ENCODE data around the gene YES1.

YES1 gene

DNA sequence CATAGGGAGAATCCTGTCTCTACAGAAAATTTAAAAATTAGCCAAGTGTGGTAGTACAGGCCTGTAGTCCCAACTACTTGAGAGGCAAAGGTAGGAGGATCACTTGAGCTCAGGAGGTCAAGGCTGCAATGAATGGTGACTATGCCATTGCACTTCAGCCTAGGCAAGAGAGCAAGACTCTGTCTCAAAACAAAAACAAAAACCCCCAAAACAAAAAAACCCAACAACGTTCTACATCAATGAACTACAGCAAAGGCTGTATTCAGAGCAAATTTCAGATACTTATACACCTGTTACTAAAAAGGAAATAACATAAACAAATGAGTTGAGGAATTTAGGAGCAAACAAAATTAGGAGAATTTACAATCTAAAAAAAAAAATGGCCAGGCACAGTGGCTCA, 22.6 kb downstream of the YES1 start:
- H3K27ac ChIP-seq (ENCODE audit: low read length): no peak overlapping the region
- no peak overlapping the region for H2AFZ ChIP-seq (ENCODE audit: low read length)
- H3K36me3 ChIP-seq (replicated peaks; ENCODE audit: insufficient read depth, low read length): no peaks in the 10 kb centered on the region
- H3K4me3 ChIP-seq (ENCODE audit: low read length): no peak overlapping the region
- H3K4me2 ChIP-seq (ENCODE audit: low read depth, low read length): no peak overlapping the region
- peaks cover 14% of the 10 kb centered on the region for H3K79me2 ChIP-seq (ENCODE audit: low read length)
- H3K9me2 ChIP-seq (replicated peaks; ENCODE audit: insufficient read depth, low read length): no peaks in the 10 kb centered on the region
- H3K4me1 ChIP-seq (ENCODE audit: low read length): peaks cover 8% of the 10 kb centered on the region
- H3K9me3 ChIP-seq (replicated peaks; ENCODE audit: insufficient read depth, low read length): no peaks in the 10 kb centered on the region
- H4K20me1 ChIP-seq (ENCODE audit: insufficient read depth, low read length): no peaks in the 10 kb centered on the region
- no peak overlapping the region for H3K9ac ChIP-seq (ENCODE audit: low read length)
- H3K27me3 ChIP-seq (replicated peaks; ENCODE audit: insufficient read depth, low read length): no peaks in the 10 kb centered on the region
- H3F3A ChIP-seq (ENCODE audit: insufficient read depth, low read length): peaks cover 4% of the 10 kb centered on the region; the same call in 1 of the 2 replicates
- TF ChIP-seq EZH2 (optimal IDR thresholded peaks at IDR 0.05; ENCODE audit: low read depth, low read length) (no peak), EZH2phosphoT487 (IDR thresholded peaks at IDR 0.05; ENCODE audit: low read length) (no peak)
- TF ChIP-seq, protein P1, sequence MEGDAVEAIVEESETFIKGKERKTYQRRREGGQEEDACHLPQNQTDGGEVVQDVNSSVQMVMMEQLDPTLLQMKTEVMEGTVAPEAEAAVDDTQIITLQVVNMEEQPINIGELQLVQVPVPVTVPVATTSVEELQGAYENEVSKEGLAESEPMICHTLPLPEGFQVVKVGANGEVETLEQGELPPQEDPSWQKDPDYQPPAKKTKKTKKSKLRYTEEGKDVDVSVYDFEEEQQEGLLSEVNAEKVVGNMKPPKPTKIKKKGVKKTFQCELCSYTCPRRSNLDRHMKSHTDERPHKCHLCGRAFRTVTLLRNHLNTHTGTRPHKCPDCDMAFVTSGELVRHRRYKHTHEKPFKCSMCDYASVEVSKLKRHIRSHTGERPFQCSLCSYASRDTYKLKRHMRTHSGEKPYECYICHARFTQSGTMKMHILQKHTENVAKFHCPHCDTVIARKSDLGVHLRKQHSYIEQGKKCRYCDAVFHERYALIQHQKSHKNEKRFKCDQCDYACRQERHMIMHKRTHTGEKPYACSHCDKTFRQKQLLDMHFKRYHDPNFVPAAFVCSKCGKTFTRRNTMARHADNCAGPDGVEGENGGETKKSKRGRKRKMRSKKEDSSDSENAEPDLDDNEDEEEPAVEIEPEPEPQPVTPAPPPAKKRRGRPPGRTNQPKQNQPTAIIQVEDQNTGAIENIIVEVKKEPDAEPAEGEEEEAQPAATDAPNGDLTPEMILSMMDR (IDR thresholded peaks at IDR 0.05; ENCODE audit: low read length): no peak
- no peak for DNase-seq

DNA sequence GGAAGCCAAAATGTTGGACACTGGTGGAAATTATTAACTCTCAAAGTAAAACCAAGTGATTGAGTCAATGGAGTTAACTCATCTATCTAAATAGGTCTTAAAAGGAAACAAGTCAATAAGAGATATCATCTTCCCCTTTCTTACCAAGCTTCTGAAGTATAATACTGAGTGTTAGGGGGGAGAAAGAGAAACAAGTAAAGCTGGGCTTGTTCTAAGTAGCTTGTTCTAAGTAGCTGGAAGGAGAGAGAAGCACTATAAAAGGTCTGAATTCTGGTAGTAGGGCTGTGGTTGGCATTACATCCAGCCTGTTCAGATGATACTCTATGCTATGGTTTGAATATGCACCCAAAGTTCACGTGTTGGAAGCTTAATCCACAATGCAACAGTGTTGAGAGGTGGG, 26.8 kb downstream of the YES1 start:
- Histone ChIP-seq H3K4me2 (ENCODE audit: low read depth, low read length) (no peak overlapping the region), H3K9ac (ENCODE audit: low read length) (no peak overlapping the region), H3K4me1 (ENCODE audit: low read length) (peaks cover 4% of the 10 kb centered on the region), H3K27ac (ENCODE audit: low read length) (no peak overlapping the region), H3K9me3 (replicated peaks; ENCODE audit: insufficient read depth, low read length) (no peaks in the 10 kb centered on the region), H4K20me1 (ENCODE audit: insufficient read depth, low read length) (no peaks in the 10 kb centered on the region), H3K27me3 (replicated peaks; ENCODE audit: insufficient read depth, low read length) (no peaks in the 10 kb centered on the region), H3K9me2 (replicated peaks; ENCODE audit: insufficient read depth, low read length) (no peaks in the 10 kb centered on the region), H2AFZ (ENCODE audit: low read length) (no peak overlapping the region), H3K79me2 (ENCODE audit: low read length) (peaks cover 4% of the 10 kb centered on the region; the same call in 1 of the 2 replicates), H3K4me3 (ENCODE audit: low read length) (no peak overlapping the region), H3F3A (ENCODE audit: insufficient read depth, low read length) (no peaks in the 10 kb centered on the region), H3K36me3 (replicated peaks; ENCODE audit: insufficient read depth, low read length) (no peaks in the 10 kb centered on the region)
- TF ChIP-seq, protein P1 (IDR thresholded peaks at IDR 0.05; ENCODE audit: low read length): no peak
- no peak for TF ChIP-seq EZH2 (optimal IDR thresholded peaks at IDR 0.05; ENCODE audit: low read depth, low read length)
- TF ChIP-seq EZH2phosphoT487 (IDR thresholded peaks at IDR 0.05; ENCODE audit: low read length): no peak
- no peak for DNase-seq

DNA sequence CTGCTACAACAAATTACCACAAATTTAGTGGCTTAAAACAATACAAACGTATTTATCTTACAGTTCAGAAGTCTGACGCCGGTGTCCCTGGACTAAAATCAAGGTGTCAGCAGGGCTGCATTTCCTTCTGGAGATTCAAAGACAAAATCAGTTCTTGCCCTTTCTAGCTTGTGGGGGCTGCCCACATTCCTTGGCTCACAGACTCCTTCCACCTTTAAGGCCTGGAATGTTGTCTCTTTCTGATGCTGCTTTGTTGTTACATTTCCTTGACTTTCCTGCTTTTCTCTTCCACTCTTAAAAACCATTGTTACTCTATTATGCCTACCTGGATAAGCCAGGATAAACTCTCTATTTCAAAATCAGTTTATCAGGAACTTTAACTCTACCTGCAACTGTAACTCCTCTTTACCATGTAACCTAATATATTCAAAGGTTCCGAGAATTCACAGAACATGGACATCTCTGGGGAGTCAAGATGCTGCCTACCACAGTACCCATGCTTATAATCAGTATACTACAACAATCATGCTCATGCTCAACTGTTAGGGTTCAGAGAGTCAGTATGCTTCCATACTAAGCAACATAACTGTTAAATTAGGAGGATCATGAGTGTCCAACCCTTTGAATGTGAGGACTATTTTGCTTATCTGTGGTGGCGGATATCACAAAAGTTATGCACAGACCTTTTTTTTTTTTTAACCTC, 27.4 kb downstream of the YES1 start:
- Histone ChIP-seq H3K4me1 (ENCODE audit: low read length) (peaks cover 4% of the 10 kb centered on the region), H3K9me3 (replicated peaks; ENCODE audit: insufficient read depth, low read length) (no peaks in the 10 kb centered on the region), H3K4me3 (ENCODE audit: low read length) (no peak overlapping the region), H3K9ac (ENCODE audit: low read length) (no peak overlapping the region), H3K27ac (ENCODE audit: low read length) (no peak overlapping the region), H3K36me3 (replicated peaks; ENCODE audit: insufficient read depth, low read length) (no peaks in the 10 kb centered on the region), H3K4me2 (ENCODE audit: low read depth, low read length) (no peak overlapping the region), H3K79me2 (ENCODE audit: low read length) (peaks cover 4% of the 10 kb centered on the region; the same call in 1 of the 2 replicates), H3F3A (ENCODE audit: insufficient read depth, low read length) (no peaks in the 10 kb centered on the region), H4K20me1 (ENCODE audit: insufficient read depth, low read length) (no peaks in the 10 kb centered on the region), H3K9me2 (replicated peaks; ENCODE audit: insufficient read depth, low read length) (no peaks in the 10 kb centered on the region), H3K27me3 (replicated peaks; ENCODE audit: insufficient read depth, low read length) (no peaks in the 10 kb centered on the region), H2AFZ (ENCODE audit: low read length) (no peak overlapping the region)
- TF ChIP-seq, protein P1 (IDR thresholded peaks at IDR 0.05; ENCODE audit: low read length): no peak
- no peak for TF ChIP-seq EZH2 (optimal IDR thresholded peaks at IDR 0.05; ENCODE audit: low read depth, low read length)
- no peak for DNase-seq

Measured in MM.1S (cell line).